Measurements from ENCODE around the gene AFDN.

DNA sequence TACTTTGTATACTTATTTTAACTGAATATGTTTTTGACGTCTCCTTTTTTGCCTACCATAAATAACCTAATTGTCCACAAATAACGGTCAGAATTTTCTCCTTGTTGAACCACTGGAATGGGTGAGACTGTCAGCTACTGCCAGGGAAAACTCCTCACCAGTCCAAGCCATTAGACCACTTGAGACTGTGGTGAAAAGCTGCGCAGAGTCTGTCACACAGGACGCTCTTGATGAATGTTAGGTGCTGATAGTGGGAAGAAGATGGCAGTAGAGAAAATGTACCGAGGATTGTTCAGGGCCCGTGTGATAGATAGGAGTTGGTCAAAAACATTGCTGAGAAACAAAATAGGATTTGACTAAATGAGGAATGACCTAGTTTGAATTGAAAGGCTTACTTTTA lies 95.1 kb downstream of the AFDN start:
- TF ChIP-seq SUZ12 (IDR thresholded peaks at IDR 0.05) (no peak), ELF4 (IDR thresholded peaks at IDR 0.05) (no peak), TARDBP (IDR thresholded peaks at IDR 0.05) (no peak), BHLHE40 (IDR thresholded peaks at IDR 0.05; ENCODE audit: borderline replicate concordance) (no peak), SP1 (IDR thresholded peaks at IDR 0.05) (no peak), ARNT (IDR thresholded peaks at IDR 0.05) (no peak), HDGF (IDR thresholded peaks at IDR 0.05; ENCODE audit: borderline replicate concordance) (no peak), LEF1 (IDR thresholded peaks at IDR 0.05; ENCODE audit: borderline replicate concordance) (no peak)
